ENCODE data around the gene KANK4. TPM values are rescaled to one million over a fixed set of nuclear protein-coding genes. Genes with fewer than 3 reads are reported as not detected.

Gene KANK4
- total RNA-seq, 1 experiment from 2014 or later: 1.7 TPM

GRCh38 chr1:62352387-62352786 is 33.2 kb upstream of the KANK4 start:
- Histone ChIP-seq H3K9me3 (ENCODE audit: insufficient read depth, low read depth) (no peaks in the 10 kb centered on the region), H4K20me1 (ENCODE audit: insufficient read depth) (no peaks in the 10 kb centered on the region), H3K27me3 (ENCODE audit: insufficient read depth, low read depth) (no peaks in the 10 kb centered on the region), H3K36me3 (ENCODE audit: low read depth) (no peaks in the 10 kb centered on the region), H3K4me2 (no peak overlapping the region), H3K27ac (no peak overlapping the region), H3K79me2 (ENCODE audit: low read depth) (no peaks in the 10 kb centered on the region), H3K9me2 (ENCODE audit: insufficient read depth) (no peaks in the 10 kb centered on the region), H2AFZ (no peak overlapping the region), H3K4me3 (no peak overlapping the region), H3K4me1 (replicated peaks; ENCODE audit: insufficient read depth) (peaks cover 6% of the 10 kb centered on the region; the same call in 1 of the 2 replicates), H3F3A (ENCODE audit: insufficient read depth, low read depth) (peaks cover 10% of the 10 kb centered on the region; the same call in 1 of the 2 replicates)
- intact Hi-C loops (cut with micrococcal nuclease; ENCODE audit: unreplicated experiment): no loop called here
- ChIA-PET CTCF (no interaction called here), POLR2A (ENCODE audit: unreplicated experiment) (interaction anchor here (0.6 kb wide), 1 partner anchor 22 kb away, joined by 3 read pairs; no protein-coding TSS in a partner anchor)
- TF ChIP-seq CTCF (conservative IDR thresholded peaks at IDR 0.05) (no peak), EZH2 (IDR thresholded peaks at IDR 0.05; ENCODE audit: low read depth) (no peak)
- DNase-seq: no peak
- BruUV-seq (replicated peaks): no TSS peak

- intact Hi-C loops (cut with micrococcal nuclease; ENCODE audit: unreplicated experiment): no loop called here
- no peak for DNase-seq
- ChIA-PET POLR2A (ENCODE audit: unreplicated experiment) (no interaction called here), CTCF (no interaction called here)
- Histone ChIP-seq H3F3A (ENCODE audit: insufficient read depth, low read depth) (no peaks in the 10 kb centered on the region), H2AFZ (no peak overlapping the region), H3K79me2 (ENCODE audit: low read depth) (no peaks in the 10 kb centered on the region), H3K27ac (no peak overlapping the region), H3K4me1 (replicated peaks; ENCODE audit: insufficient read depth) (no peaks in the 10 kb centered on the region), H3K9me2 (ENCODE audit: insufficient read depth) (no peaks in the 10 kb centered on the region), H4K20me1 (ENCODE audit: insufficient read depth) (no peaks in the 10 kb centered on the region), H3K4me3 (no peak overlapping the region), H3K4me2 (no peak overlapping the region), H3K36me3 (ENCODE audit: low read depth) (no peaks in the 10 kb centered on the region), H3K27me3 (ENCODE audit: insufficient read depth, low read depth) (no peaks in the 10 kb centered on the region), H3K9me3 (ENCODE audit: insufficient read depth, low read depth) (no peaks in the 10 kb centered on the region)
- no peak for TF ChIP-seq EZH2 (IDR thresholded peaks at IDR 0.05; ENCODE audit: low read depth)
- TF ChIP-seq CTCF (conservative IDR thresholded peaks at IDR 0.05): no peak
- BruUV-seq (replicated peaks): no TSS peak
Measured at GRCh38 chr1:62349470-62350233, 30.4 kb upstream of the KANK4 start.

GRCh38 chr1:62346886-62347285 is 27.7 kb upstream of the KANK4 start:
- H3F3A ChIP-seq (ENCODE audit: insufficient read depth, low read depth): no peaks in the 10 kb centered on the region
- no peaks in the 10 kb centered on the region for H4K20me1 ChIP-seq (ENCODE audit: insufficient read depth)
- DNase-seq: no peak
- no peak overlapping the region for H2AFZ ChIP-seq
- BruUV-seq (replicated peaks): no TSS peak
- ChIA-PET CTCF (no interaction called here), POLR2A (ENCODE audit: unreplicated experiment) (interaction anchor here (0.7 kb wide), 1 partner anchor 44 kb away, joined by 4 read pairs; no protein-coding TSS in a partner anchor)
- H3K79me2 ChIP-seq (ENCODE audit: low read depth): no peaks in the 10 kb centered on the region
- no peaks in the 10 kb centered on the region for H3K9me3 ChIP-seq (ENCODE audit: insufficient read depth, low read depth)
- no peaks in the 10 kb centered on the region for H3K36me3 ChIP-seq (ENCODE audit: low read depth)
- H3K4me3 ChIP-seq: no peak overlapping the region
- H3K27me3 ChIP-seq (ENCODE audit: insufficient read depth, low read depth): no peaks in the 10 kb centered on the region
- H3K4me1 ChIP-seq (replicated peaks; ENCODE audit: insufficient read depth): no peaks in the 10 kb centered on the region
- TF ChIP-seq CTCF (conservative IDR thresholded peaks at IDR 0.05): no peak
- no peak for TF ChIP-seq EZH2 (IDR thresholded peaks at IDR 0.05; ENCODE audit: low read depth)
- intact Hi-C loops (cut with micrococcal nuclease; ENCODE audit: unreplicated experiment): no loop called here
- H3K9me2 ChIP-seq (ENCODE audit: insufficient read depth): no peaks in the 10 kb centered on the region
- H3K27ac ChIP-seq: no peak overlapping the region
- H3K4me2 ChIP-seq: no peak overlapping the region
